ENCODE data around the gene RESP18.

GRCh38 chr2:219354582-219354981 is 22.0 kb upstream of the RESP18 start:
- TF ChIP-seq POLR2AphosphoS5 (IDR thresholded peaks at IDR 0.05; ENCODE audit: borderline replicate concordance, low read depth, low read length) (no peak), EZH2 (IDR thresholded peaks at IDR 0.05) (no peak)
